Karpas-422 (cell line): Measurements from ENCODE around the gene KRT82. TPM values are rescaled to one million over a fixed set of nuclear protein-coding genes. Genes with fewer than 3 reads are reported as not detected.
A peak's percentile ranks its signal among the peaks of the same experiment; 100 is the strongest.

Source experiments
- DNase-seq: peaks from one replicate; pipeline ENCODE4 v3.0.0-alpha.2; 2015
- H2AFZ ChIP-seq: fragments of 200-600 bp; sonication (generic); 2 replicates; pipeline ENCODE4 v1.6.1; 2014; ENCODE audit warnings: antibody characterized with exemption, low read length, mixed read lengths
- H3K27ac ChIP-seq: fragments of 200-600 bp; sonication (generic); 2 replicates; pipeline ENCODE4 v1.5.1; 2014; ENCODE audit warnings: mild to moderate bottlenecking, low read length, moderate library complexity
- H3K27me3 ChIP-seq: fragments of 200-600 bp; sonication (generic); 2 replicates; pipeline ENCODE4 v1.6.1; 2014; ENCODE audit warnings: low read length, mixed read lengths
- H3K36me3 ChIP-seq: fragments of 200-600 bp; sonication (generic); 2 replicates; pipeline ENCODE4 v1.6.1; 2014; ENCODE audit warnings: low read length, mixed read lengths; ENCODE audit not compliant: insufficient read depth
- H3K4me1 ChIP-seq: fragments of 200-600 bp; sonication (generic); 2 replicates; pipeline ENCODE4 v1.6.1; 2014; ENCODE audit warnings: mild to moderate bottlenecking, low read length, mixed read lengths
- H3K4me2 ChIP-seq: fragments of 200-600 bp; sonication (generic); 2 replicates; pipeline ENCODE4 v1.6.1; 2014; ENCODE audit warnings: low read length, low read depth, mild to moderate bottlenecking; ENCODE audit not compliant: poor library complexity, severe bottlenecking
- H3K4me3 ChIP-seq: fragments of 200-600 bp; sonication (generic); 2 replicates; pipeline ENCODE4 v1.5.1; 2014; ENCODE audit warnings: mild to moderate bottlenecking, antibody characterized with exemption, low read length, mixed read lengths
- H3K79me2 ChIP-seq: fragments of 200-600 bp; sonication (generic); 2 replicates; pipeline ENCODE4 v1.6.1; 2014; ENCODE audit warnings: mild to moderate bottlenecking, low read length, mixed read lengths
- H3K9ac ChIP-seq: fragments of 200-600 bp; sonication (generic); 2 replicates; pipeline ENCODE4 v1.6.0; 2014; ENCODE audit warnings: low read length
- H3K9me2 ChIP-seq: fragments of 200-600 bp; sonication (generic), shearing (Covaris generic); replicated peaks from 2 replicates; pipeline ENCODE4 v1.6.0; 2014; ENCODE audit warnings: mild to moderate bottlenecking, low read length, moderate library complexity; ENCODE audit not compliant: insufficient read depth
- H3K9me3 ChIP-seq: fragments of 300-700, 200-600 bp; sonication (generic); 2 replicates; pipeline ENCODE4 v1.6.1; 2014; ENCODE audit warnings: low read length, mixed read lengths
- H4K20me1 ChIP-seq: fragments of 200-600 bp; sonication (generic); 2 replicates; pipeline ENCODE4 v1.6.1; 2014; ENCODE audit warnings: mild to moderate bottlenecking, antibody characterized with exemption, low read length, low read depth; ENCODE audit not compliant: insufficient read depth
- total RNA-seq: library from RNA; depleted of rRNA; stranded (reverse); fragments of >200 nt; shearing (Covaris generic); gene quantifications from 2 replicates; pipeline ENCODE4 v1.2.3, GENCODE V29; 2014; ENCODE audit warnings: low replicate concordance

Gene KRT82
- total RNA-seq, 1 experiment from 2014 or later, result not detected

DNA sequence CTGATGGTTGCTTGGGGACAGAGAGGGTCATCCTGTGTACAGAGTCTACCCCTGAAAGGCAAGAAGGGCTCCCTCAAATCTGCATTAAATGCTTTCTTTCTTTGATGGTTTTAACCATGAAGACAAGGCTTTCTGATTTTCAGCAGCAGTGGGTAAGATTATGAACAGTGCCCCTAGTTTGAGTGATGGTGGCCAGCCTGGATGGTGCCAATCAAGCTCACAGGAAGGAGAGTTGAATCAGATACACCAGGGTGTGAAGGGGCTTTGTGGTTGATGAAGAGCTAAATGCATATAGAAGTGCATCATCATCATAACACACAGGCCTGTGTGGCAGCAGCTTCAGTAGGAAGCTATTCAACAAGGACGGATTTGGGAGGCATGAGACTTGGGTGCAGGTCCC is 44.6 kb downstream of the KRT82 start:
- H3K79me2 ChIP-seq, result no peaks in the 10 kb centered on the region
- H3K4me3 ChIP-seq, result no peak overlapping the region
- peaks cover 27% of the 10 kb centered on the region for H3K4me1 ChIP-seq
- no peaks in the 10 kb centered on the region for H3K9me3 ChIP-seq
- no peak overlapping the region for H2AFZ ChIP-seq
- H3K9me2 ChIP-seq, result no peaks in the 10 kb centered on the region
- no peaks in the 10 kb centered on the region for H3K27me3 ChIP-seq
- no peak for DNase-seq
- H3K9ac ChIP-seq, result no peak overlapping the region
- no peak overlapping the region for H3K4me2 ChIP-seq
- H3K27ac ChIP-seq, result no peak overlapping the region
- no peaks in the 10 kb centered on the region for H4K20me1 ChIP-seq
- no peaks in the 10 kb centered on the region for H3K36me3 ChIP-seq

DNA sequence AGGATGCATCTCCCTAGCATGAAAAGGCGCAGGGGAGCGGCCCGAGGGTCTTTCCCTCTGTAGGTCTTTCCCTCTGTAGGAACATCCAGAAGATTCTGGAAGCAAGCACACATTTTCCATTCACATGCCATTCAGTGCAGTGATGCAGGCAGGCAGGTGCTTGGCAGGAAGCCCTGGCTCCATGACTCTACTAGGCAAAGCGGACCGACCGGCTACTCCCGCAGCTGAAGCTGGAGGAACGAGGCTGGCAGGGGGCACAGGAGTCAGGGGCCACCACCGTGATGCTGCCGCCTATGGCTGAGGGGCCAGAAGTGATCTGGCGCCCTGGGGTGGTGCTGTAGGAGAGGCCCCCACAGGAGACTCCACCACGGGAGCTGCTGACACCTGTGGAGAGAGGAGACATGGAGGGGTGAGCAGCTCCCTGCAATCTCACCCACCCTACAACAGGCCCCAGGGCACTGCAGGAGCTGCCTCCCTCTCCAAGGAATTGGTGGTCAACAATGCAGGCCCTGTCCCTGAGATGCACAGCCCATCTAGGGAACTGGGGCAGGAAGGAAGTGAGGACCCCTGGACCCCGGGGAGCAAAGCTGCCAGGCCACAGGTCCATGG is 45.4 kb downstream of the KRT82 start:
- Histone ChIP-seq H3K4me1 (peaks cover 27% of the 10 kb centered on the region), H3K4me3 (no peak overlapping the region), H2AFZ (no peak overlapping the region), H3K27me3 (no peaks in the 10 kb centered on the region), H3K9me3 (no peaks in the 10 kb centered on the region), H3K27ac (no peak overlapping the region), H3K9ac (no peak overlapping the region), H3K79me2 (no peaks in the 10 kb centered on the region), H3K4me2 (no peak overlapping the region), H4K20me1 (no peaks in the 10 kb centered on the region), H3K9me2 (no peaks in the 10 kb centered on the region), H3K36me3 (no peaks in the 10 kb centered on the region)
- no peak for DNase-seq

DNA sequence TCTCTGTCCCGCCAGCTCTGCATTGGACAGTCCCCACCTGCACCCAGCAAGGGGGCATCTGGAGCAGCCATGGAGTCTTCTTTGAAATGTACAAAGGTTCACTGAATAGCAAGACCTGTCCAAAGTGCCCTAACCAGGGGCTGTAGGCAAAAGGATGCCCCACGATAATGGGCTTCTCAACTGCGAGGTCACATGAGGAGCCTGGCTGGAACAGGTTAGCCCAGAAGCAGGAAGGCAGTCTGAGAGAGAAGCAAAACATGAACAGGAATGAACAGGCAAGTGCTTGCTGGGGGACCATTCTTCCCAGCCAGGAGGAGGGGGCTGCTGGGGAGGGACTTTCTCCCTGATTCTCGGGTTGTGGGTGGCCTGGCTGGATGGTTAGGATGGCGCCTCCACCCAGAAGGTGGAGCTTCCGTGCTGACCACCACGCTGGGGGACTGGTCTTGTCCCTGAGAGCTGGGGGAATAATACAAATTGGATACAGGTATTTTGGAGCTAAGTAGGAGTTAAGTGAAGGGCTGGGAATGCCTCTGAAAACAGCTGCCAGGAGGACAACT is 46.0 kb downstream of the KRT82 start:
- H3K4me1 ChIP-seq, result peaks cover 27% of the 10 kb centered on the region
- H3K36me3 ChIP-seq, result no peaks in the 10 kb centered on the region
- H3K27me3 ChIP-seq, result no peaks in the 10 kb centered on the region
- H4K20me1 ChIP-seq, result no peaks in the 10 kb centered on the region
- H3K4me3 ChIP-seq, result no peak overlapping the region
- H3K79me2 ChIP-seq, result no peaks in the 10 kb centered on the region
- no peak overlapping the region for H2AFZ ChIP-seq
- no peaks in the 10 kb centered on the region for H3K9me3 ChIP-seq
- no peak overlapping the region for H3K4me2 ChIP-seq
- no peak for DNase-seq
- H3K27ac ChIP-seq, result no peak overlapping the region
- no peak overlapping the region for H3K9ac ChIP-seq
- no peaks in the 10 kb centered on the region for H3K9me2 ChIP-seq

DNA sequence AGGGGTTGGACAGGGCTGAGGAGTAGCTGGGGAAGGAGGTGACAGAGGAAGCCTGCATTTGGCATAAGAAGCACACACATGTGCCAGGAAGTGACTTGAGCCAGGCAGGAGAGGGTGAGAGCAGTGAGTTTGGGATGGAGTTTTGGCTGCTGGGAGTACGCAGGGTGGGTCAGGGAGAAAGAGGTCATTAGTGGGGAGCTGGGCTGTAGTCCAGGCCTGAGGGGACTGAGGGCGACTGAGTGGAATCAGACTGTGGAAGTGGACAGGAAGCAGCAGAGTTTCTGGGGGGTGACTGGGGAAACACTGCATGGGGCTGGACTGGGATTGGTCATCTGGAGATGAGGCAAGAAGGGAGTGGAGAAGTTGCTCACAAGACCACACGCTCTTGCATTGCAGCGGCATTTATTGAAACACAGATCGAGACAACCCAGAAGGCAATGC is 46.5 kb downstream of the KRT82 start:
- Histone ChIP-seq H3K9me3 (no peaks in the 10 kb centered on the region), H2AFZ (no peak overlapping the region), H3K27ac (peak overlapping the region; percentile 85), H3K9ac (peak overlapping the region; percentile 62), H3K4me3 (no peak overlapping the region), H3K36me3 (no peaks in the 10 kb centered on the region), H3K27me3 (no peaks in the 10 kb centered on the region), H3K4me2 (peak overlapping the region; percentile 62), H3K79me2 (no peaks in the 10 kb centered on the region), H4K20me1 (no peaks in the 10 kb centered on the region), H3K9me2 (no peaks in the 10 kb centered on the region), H3K4me1 (peaks cover 27% of the 10 kb centered on the region)
- DNase-seq, result no peak

DNA sequence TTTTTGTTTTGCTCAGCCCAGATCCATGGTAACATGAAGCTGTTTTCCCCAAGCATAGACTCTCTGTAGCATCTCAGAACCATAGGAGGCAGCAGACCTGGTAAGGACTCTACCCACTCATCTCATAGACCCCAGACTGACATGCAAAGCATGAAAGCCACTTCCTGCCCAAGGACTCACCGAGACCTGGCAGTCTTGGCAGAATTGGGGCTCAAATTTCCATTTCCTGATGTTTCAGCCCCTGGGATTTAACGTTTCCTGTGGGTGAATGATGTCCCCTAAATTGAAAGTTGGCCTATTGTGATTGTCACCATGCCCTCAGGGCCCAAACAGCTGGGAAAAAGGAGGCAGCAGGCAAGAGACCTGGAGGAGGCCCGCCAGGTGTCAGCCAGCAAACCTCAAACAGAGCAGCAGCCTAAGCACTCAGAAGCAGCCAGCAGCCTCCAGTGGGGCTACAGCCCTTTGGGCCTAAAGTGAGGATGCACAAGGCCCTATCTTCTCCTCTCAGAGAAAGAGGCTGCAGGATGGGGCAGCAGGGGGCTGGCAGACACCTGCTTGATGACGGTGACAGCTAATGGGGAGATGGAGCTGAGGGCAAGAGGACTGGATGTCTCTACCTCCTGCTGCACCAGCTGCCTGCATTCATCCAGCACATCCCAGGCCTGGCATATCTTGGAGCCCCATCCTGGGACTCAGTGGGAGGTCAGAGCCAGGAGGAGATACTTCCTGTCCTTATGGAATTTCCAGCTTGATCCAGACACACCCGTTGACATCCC is 47.4 kb downstream of the KRT82 start:
- H3K9me3 ChIP-seq, result no peaks in the 10 kb centered on the region
- peak; percentile 94 for DNase-seq
- no peaks in the 10 kb centered on the region for H4K20me1 ChIP-seq
- no peaks in the 10 kb centered on the region for H3K9me2 ChIP-seq
- peak overlapping the region; percentile 13; the same call in 1 of the 2 replicates for H2AFZ ChIP-seq
- peaks cover 30% of the 10 kb centered on the region for H3K4me1 ChIP-seq
- no peaks in the 10 kb centered on the region for H3K36me3 ChIP-seq
- peak overlapping the region; percentile 62 for H3K4me2 ChIP-seq
- H3K27me3 ChIP-seq, result no peaks in the 10 kb centered on the region
- peak overlapping the region; percentile 85 for H3K27ac ChIP-seq
- H3K4me3 ChIP-seq, result peak overlapping the region; percentile 45; the same call in 1 of the 2 replicates
- H3K9ac ChIP-seq, result peak overlapping the region; percentile 62
- H3K79me2 ChIP-seq, result no peaks in the 10 kb centered on the region

DNA sequence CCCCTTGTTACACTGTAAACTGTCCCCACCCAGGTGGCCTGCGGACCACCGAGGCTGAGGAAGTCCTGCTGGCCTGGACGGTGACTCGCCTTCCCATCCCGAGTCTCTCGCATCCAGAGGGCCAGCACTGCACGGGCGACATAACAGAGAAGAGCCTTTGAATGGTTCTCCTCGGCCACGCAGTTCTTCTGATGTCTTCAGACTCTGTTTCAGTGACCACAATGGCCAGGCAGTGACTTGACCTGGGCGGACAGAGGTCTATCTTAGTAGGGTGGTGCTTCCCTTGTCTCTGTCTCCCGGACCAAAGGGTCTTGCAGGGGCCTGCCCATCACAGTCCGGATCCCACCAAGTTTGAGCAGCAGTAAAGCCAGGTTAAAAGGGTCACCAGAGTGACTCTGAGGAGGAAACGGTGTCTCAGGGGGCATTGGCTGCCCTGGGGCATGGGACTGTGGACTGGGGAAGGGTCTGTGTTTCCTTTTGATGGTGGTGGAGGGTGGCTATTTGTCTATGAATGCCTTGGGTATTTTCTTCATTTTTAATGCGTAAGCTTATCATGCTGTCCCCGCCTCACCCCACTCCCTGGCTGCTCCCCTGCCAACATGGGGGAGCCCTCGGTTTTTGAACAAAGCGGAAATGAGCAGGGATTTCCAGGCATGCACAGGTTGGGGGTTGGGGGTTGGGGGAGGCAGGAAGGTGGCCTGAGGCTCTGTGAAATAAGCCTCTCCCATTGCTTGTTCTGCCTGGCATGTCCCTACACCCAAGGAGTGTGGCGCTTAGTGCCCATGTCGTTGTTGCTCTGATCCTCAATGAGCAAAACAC is 49.2 kb downstream of the KRT82 start:
- Histone ChIP-seq H3K9ac (no peak overlapping the region), H3K4me3 (no peak overlapping the region), H3K36me3 (no peaks in the 10 kb centered on the region), H3K79me2 (no peaks in the 10 kb centered on the region), H3K27me3 (no peaks in the 10 kb centered on the region), H2AFZ (no peak overlapping the region), H3K4me1 (peaks cover 30% of the 10 kb centered on the region), H3K4me2 (no peak overlapping the region), H4K20me1 (no peaks in the 10 kb centered on the region), H3K27ac (no peak overlapping the region), H3K9me2 (no peaks in the 10 kb centered on the region), H3K9me3 (no peaks in the 10 kb centered on the region)
- no peak for DNase-seq

DNA sequence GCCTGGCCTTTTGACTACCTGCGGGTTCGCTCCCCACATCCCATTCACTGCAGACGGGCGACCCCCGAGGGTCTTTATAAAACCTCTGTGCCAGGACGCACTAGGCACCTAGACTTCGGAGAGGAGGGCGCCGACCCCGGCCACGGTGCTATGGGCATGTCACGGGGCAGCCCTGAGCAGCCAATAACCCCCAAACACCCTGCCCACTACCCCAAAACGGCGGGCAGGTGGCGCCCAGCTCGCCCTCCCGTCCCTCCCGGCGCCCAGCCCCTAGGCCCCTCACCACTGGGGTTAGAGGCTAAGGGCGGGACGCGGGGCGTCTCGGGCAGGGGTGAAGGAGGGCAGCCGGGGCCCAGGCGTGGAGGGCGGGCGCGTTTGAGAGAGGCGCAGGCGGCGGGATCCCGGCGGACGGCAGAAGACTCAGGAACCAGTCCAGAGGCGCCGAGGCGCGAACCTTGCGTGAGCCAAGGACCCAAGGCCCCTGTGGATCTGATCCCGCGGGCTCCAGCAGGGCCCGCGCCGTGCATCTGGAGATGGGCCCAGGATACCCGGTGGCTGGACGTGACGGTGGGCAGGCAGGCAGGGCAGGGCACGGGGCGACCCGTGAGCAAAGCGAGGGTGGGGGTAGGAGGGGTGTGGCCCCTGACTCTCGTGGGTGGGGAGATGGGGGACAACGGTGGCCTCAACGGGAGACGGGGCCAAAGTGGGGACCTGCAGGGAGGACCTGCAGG is 49.9 kb downstream of the KRT82 start:
- Histone ChIP-seq H2AFZ (no peak overlapping the region), H3K79me2 (no peaks in the 10 kb centered on the region), H4K20me1 (no peaks in the 10 kb centered on the region), H3K27ac (no peak overlapping the region), H3K27me3 (no peaks in the 10 kb centered on the region), H3K4me1 (peaks cover 30% of the 10 kb centered on the region), H3K9ac (no peak overlapping the region), H3K9me3 (no peaks in the 10 kb centered on the region), H3K4me3 (no peak overlapping the region), H3K36me3 (no peaks in the 10 kb centered on the region), H3K4me2 (no peak overlapping the region), H3K9me2 (no peaks in the 10 kb centered on the region)
- no peak for DNase-seq
